Small intestine (tissue), 7 donors: Measurements from ENCODE around the gene DEXI. TPM values are rescaled to one million over a fixed set of nuclear protein-coding genes. Genes with fewer than 3 reads are reported as not detected.

Experiments
- DNase-seq, 2 donors: peaks; one replicate each; pipeline versions ENCODE4 v3.0.0 to v3.0.0-alpha.2; 2013
- FAIRE-seq: peaks from 2 replicates; lab custom pipeline; 2012; peaks lifted over from hg19 to GRCh38; lab: Jason Lieb, UNC
- H3K27ac ChIP-seq, 3 donors: one replicate each; pipeline ENCODE4 v1.5.1; 2013; ENCODE audit warnings: low read length in 2 of 3, mild to moderate bottlenecking in 2 of 3, control low read depth in 1 of 3, inconsistent platforms in 1 of 3, low read depth in 1 of 3, moderate library complexity in 1 of 3
- H3K27me3 ChIP-seq, 3 donors: one replicate each; pipeline ENCODE4 v1.6.1; 2013; ENCODE audit warnings: low read length in 3 of 3, inconsistent platforms in 1 of 3; ENCODE audit not compliant: control insufficient read depth in 3 of 3, insufficient read depth in 3 of 3
- H3K36me3 ChIP-seq, 3 donors: one replicate each; pipeline ENCODE4 v1.6.1; 2013; ENCODE audit warnings: low read length in 3 of 3, inconsistent platforms in 1 of 3, low read depth in 1 of 3, mild to moderate bottlenecking in 1 of 3, moderate library complexity in 1 of 3; ENCODE audit not compliant: control insufficient read depth in 3 of 3, insufficient read depth in 2 of 3
- H3K4me1 ChIP-seq, 3 donors: one replicate each; pipeline ENCODE4 v1.6.1; 2013; ENCODE audit warnings: low read length in 2 of 3, inconsistent platforms in 1 of 3, low read depth in 1 of 3, mild to moderate bottlenecking in 1 of 3, moderate library complexity in 1 of 3; ENCODE audit not compliant: control insufficient read depth in 3 of 3, insufficient read depth in 2 of 3
- H3K4me3 ChIP-seq, 3 donors: one replicate each; pipeline ENCODE4 v1.5.1; 2013; ENCODE audit warnings: low read length in 3 of 3, control low read depth in 1 of 3, inconsistent platforms in 1 of 3, low read depth in 1 of 3, mild to moderate bottlenecking in 1 of 3, moderate library complexity in 1 of 3
- H3K9me3 ChIP-seq, 2 donors: one replicate each; pipeline ENCODE4 v1.6.1; 2013; ENCODE audit warnings: low read depth in 1 of 2, low read length in 1 of 2; ENCODE audit not compliant: control insufficient read depth in 2 of 2, insufficient read depth in 1 of 2
- WGBS, 3 donors: extraction: QIAGEN DNeasy Blood & Tissue Kit; methylation state at CpG; one replicate each; pipeline ENCODE4 v1.1.7; 2013; 5-methylcytosine and 5-hydroxymethylcytosine counted together
- polyA plus RNA-seq, 4 donors: library from polyadenylated mRNA; stranded (reverse) in 3 of 4; unstranded in 1 of 4; fragments of 200-250 nt in 3 of 4; fragments of 120-200 nt in 1 of 4; gene quantifications; one replicate each; pipeline versions ENCODE4 v1.2.1 to v1.2.3, GENCODE V29; 2013
- donor health status: healthy with polysubstance abuse.
- donor health status: control.
- donor health status: control.
- donor health status: Bipolar disorder and iron deficiency.
- donor health status: healthy.

Gene DEXI
- polyA plus RNA-seq, 4 donors = 23.0 to 31.9 (median 26.3) TPM

DNA sequence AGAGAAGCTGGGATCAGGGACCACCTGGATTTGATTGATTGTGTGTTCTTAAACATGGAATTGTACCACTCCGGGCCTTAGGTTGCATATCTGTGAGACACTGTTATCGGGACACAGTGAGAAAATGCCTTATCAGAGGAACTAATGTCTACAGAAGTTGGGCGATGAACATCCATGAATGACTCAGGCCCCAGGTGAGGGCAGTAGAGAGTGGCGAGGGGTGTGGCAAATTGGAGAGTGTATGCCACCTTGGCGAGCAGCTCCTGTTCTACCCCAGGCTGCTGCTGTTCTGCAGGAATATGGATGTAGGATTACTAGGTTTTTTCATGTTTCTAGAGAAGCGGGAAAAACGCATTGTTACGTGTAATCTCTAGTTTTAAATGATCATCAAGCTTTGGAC, 40.9 kb upstream of the DEXI start:
- Histone ChIP-seq H3K4me1 (no peaks in the 10 kb centered on the region), H3K36me3 (peaks cover 5 to 18% (median 6%) of the 10 kb centered on the region in 3 donors), H3K4me3 (no peak overlapping the region), H3K27me3 (no peaks in the 10 kb centered on the region), H3K27ac (no peak overlapping the region), H3K9me3 (no peaks in the 10 kb centered on the region)
- DNase-seq (peak in 1 of 2 donors; percentile 62), FAIRE-seq (no peak)
- 73 to 74% (median 73%) methylated on average over 8 of the region's 8 CpGs for WGBS, 3 donors

DNA sequence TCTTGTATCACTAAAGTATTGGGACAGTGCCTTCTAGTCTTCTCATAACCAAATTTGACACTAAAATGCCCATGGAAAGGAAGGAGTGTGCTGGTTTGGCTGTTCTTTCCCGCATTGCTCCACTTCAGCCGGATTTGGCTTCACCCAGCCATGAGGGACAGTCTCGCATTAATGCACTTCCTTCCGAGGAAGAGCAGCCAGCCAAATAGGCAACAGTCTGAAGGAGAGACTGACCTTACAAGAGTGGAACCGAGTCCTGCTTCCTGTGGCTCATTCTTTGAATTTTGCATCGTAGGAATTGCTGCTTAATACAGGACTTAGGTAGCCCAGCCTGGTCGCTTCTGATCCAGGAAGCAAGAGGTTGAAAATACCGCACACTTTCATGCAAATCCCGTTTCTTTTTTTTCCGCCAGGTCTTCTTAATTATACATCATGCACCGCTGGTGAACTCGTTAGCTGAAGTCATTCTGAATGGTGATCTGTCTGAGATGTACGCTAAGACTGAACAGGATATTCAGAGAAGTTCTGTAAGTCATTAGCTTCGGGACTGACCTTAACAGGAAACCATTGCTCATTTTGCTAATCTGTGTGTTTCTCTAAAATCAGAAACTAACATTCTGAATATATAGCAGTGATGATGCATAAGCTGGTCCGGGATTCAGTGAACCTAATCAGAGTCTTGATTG, 40.3 kb upstream of the DEXI start:
- 75 to 88% (median 76%) methylated on average over 15 of the region's 15 CpGs for WGBS, 3 donors
- H3K4me3 ChIP-seq = no peak overlapping the region
- H3K27ac ChIP-seq = peak overlapping the region in 1 of 3 donors; percentile 10

DNA sequence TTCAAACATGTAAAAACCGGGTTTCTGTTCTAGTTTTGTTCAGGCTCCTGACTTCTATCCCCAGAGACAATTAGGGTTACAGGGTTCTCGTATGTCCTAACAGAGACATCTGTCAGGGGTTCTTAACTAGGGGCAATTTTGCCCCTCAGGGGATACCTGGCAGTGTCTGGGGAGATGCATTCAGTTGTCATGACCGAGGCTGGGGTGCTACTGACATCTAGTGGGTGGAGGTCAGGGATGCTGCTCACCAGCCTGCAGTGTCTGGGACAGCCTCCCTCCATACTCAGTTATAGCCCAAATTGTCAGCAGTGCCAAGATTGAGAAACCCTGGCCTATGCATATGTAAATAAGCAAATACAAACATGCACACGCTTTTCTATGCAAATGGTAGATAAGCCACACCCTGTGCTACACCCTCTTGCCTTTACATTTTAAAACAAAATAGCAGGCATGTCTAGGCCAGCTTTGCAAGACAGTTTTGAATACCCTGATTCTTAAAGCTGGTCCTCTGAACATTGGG, 39.5 kb upstream of the DEXI start:
- FAIRE-seq (no peak), DNase-seq (no peak)
- Histone ChIP-seq H3K9me3 (no peaks in the 10 kb centered on the region), H3K4me3 (no peak overlapping the region), H3K27ac (no peak overlapping the region), H3K27me3 (no peaks in the 10 kb centered on the region), H3K36me3 (peaks cover 5 to 27% (median 15%) of the 10 kb centered on the region in 3 donors), H3K4me1 (no peaks in the 10 kb centered on the region)
- 77 to 85% (median 82%) methylated on average over 4 of the region's 4 CpGs for WGBS, 3 donors

More for the DNA sequence above, 40.3 kb upstream of the DEXI start:
- H3K27me3 ChIP-seq = no peaks in the 10 kb centered on the region
- no peak for FAIRE-seq
- H3K36me3 ChIP-seq = peaks cover 5 to 20% (median 10%) of the 10 kb centered on the region in 3 donors
- no peak for DNase-seq
- no peaks in the 10 kb centered on the region for H3K9me3 ChIP-seq
- no peaks in the 10 kb centered on the region for H3K4me1 ChIP-seq

DNA sequence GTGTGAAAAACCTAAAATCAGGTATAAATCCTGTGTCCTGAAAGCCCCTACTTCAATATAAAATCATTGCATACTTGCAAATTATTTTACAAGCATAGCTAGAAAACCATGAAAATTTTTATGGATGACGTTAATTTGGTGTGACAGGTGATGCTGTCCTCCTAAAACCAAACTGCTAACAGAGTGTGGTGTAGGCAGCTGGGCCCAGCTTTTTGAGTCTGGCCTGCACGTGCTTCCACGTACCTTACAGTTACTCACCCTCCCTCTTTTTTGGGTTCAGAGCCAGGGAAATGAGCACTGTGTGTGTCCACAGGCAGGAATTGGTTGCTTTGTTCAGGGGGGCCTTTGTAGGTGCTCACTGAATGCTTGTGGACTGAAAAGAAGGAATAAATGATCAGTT, 38.5 kb upstream of the DEXI start:
- DNase-seq (no peak), FAIRE-seq (no peak)
- Histone ChIP-seq H3K36me3 (peaks cover 8 to 29% (median 15%) of the 10 kb centered on the region in 3 donors), H3K27ac (peak overlapping the region in 1 of 3 donors; percentile 53), H3K9me3 (no peaks in the 10 kb centered on the region), H3K4me1 (no peaks in the 10 kb centered on the region), H3K4me3 (no peak overlapping the region), H3K27me3 (no peaks in the 10 kb centered on the region)
- 91 to 95% (median 92%) methylated on average over 3 of the region's 3 CpGs for WGBS, 3 donors

DNA sequence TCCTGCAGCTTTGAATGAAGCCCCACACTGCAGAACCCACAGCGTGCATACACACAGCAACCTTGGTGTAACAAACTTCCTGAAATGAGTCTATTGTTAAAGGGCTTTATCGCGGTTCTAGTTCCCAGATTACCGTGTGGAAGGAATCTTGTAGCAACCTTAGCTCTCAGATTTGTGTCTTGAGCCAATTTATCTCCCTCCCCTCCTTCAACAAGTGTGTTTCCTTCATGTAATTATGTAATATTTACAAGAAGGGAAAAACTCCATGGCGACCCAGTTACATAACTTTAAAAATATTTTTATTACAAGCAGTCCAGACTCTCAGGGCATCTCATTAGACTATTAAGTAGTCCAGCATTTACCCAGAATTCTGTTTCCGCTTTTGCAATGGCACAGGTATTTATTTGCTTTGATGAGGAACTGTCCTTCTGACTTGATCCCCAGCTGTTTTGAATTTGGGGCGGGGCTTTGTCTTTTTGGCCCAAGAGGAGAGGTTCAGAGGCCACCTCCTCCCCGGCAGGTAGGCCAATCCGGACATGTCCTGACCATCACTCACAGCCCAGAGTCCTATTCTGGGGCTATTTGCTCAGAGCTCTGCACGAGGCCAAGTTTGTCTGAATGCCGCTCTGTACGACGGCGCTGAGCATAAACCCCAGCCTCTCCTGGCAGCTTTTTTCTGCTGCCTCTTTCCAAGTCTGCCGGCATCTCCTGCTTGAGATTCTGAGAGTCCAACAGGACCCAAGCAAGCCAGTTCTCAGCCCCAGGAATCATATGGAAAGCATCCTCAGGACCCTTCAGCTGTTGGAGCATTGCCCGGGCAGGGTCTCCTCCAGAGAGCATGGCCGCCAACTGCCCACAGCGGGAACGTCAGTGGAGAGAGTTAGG, 37.7 kb upstream of the DEXI start:
- Histone ChIP-seq H3K4me3 (no peak overlapping the region), H3K4me1 (no peaks in the 10 kb centered on the region), H3K9me3 (no peaks in the 10 kb centered on the region), H3K36me3 (peaks cover 8 to 30% (median 15%) of the 10 kb centered on the region in 3 donors), H3K27ac (peak overlapping the region in 2 of 3 donors; percentile 52 to 53), H3K27me3 (no peaks in the 10 kb centered on the region)
- DNase-seq (peak in 1 of 2 donors; percentile 36), FAIRE-seq (no peak)
- WGBS, 3 donors = 62 to 71% (median 64%) methylated on average over 19 of the region's 19 CpGs

DNA sequence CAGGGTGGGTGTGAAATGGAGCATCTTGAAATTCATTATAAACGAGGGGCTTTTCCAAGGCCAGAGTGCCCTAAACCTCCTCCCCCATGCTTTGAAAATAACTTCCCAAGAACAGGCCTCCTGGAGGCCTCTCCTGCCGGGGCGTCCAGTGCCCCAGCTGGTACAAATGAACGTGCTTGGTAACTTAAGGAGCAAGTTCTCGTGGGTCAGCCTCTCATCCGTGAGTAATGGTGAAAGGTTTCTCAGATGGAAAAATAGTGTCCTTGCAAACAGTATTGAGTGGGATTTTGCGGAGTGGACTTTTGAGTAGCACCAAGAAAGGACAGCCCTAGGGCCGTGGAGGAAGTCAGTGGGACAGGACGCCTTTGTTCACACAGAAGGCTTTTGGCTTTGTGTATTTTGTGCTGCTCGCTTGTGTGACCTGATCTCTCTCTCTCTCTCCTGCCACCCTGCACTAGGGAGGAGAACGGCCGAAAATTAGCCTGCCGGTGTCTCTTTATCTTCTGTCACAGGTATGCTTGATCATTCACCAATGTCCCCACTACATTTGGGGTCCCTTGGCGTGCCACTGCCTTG, 36.7 kb upstream of the DEXI start:
- no peaks in the 10 kb centered on the region for H3K27me3 ChIP-seq
- no peak overlapping the region for H3K27ac ChIP-seq
- 91 to 95% (median 93%) methylated on average over 14 of the region's 14 CpGs for WGBS, 3 donors
- H3K36me3 ChIP-seq = peaks cover 8 to 35% (median 18%) of the 10 kb centered on the region in 3 donors
- H3K9me3 ChIP-seq = no peaks in the 10 kb centered on the region
- FAIRE-seq (no peak), DNase-seq (no peak)
- H3K4me1 ChIP-seq = no peaks in the 10 kb centered on the region
- H3K4me3 ChIP-seq = no peak overlapping the region

DNA sequence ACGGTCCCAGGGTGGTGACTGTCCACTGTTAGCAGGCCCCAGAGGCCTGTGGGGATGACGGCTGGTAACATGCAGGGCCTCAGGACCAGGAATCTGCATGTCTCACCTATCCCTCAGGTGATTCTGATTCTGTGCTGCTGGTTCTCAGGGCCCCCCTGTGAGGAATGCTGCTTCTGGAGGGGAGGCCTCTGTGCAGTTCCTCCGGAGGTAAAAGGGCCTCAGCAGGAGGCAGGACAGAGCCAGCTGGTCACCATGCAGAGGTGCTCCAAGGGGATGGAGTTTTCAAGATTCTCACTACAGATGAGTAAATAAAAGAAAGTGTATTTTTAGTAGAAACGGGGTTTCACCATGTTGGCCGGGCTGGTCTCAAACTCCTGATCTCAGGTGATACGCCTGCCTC, 35.9 kb upstream of the DEXI start:
- Histone ChIP-seq H3K4me3 (no peak overlapping the region), H3K27ac (no peak overlapping the region), H3K27me3 (no peaks in the 10 kb centered on the region), H3K4me1 (no peaks in the 10 kb centered on the region), H3K9me3 (no peaks in the 10 kb centered on the region), H3K36me3 (peaks cover 8 to 35% (median 20%) of the 10 kb centered on the region in 3 donors)
- WGBS, 3 donors = 95 to 99% (median 97%) methylated on average over 6 of the region's 6 CpGs
- DNase-seq (no peak), FAIRE-seq (no peak)

DNA sequence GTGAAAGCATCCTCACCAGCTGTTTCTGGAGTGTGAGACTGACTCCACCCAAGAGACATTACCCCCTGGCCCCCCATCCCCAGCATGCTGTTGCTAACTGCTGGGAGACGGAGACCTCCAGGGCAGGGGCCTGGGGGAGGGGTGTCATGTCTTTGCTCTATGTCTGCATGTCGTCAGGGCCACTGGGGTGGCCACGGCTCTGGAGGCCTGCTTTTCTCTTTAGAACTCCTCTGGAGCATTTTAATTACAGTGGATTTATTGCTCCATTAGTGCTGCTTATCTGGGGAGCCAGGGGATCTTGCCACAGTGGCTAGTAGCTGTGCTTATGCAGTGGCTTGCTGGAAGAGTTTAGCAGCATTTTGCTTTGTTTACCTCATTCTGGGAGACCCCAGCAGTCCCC, 34.4 kb upstream of the DEXI start:
- 37 to 73% (median 56%) methylated on average over 3 of the region's 3 CpGs for WGBS, 3 donors
- peaks cover 8 to 36% (median 23%) of the 10 kb centered on the region in 3 donors for H3K36me3 ChIP-seq
- no peaks in the 10 kb centered on the region for H3K27me3 ChIP-seq
- no peaks in the 10 kb centered on the region for H3K4me1 ChIP-seq
- FAIRE-seq (no peak), DNase-seq (no peak)
- H3K27ac ChIP-seq = no peak overlapping the region
- H3K4me3 ChIP-seq = no peak overlapping the region
- H3K9me3 ChIP-seq = no peaks in the 10 kb centered on the region
